Measurements from ENCODE around the gene TMEM37. TPM values are rescaled to one million over a fixed set of nuclear protein-coding genes. Genes with fewer than 3 reads are reported as not detected.

The TMEM37 gene
- polyA plus RNA-seq, 4 donors: 6.4 to 65.3 (median 46.6) TPM

Other genes starting within 250 kb of the TMEM37 start
- gene STEAP3, start 208.0 kb upstream of the TMEM37 start, polyA plus RNA-seq (ENCODE audit: insufficient read length in 4 of 4): 1 to 10 TPM; 1.5 to 1.7 (median 1.6) TPM
- 10 to 100 TPM; 19.3 to 29.1 (median 20.3) TPM for gene C2orf76, start 65.0 kb upstream of the TMEM37 start, polyA plus RNA-seq (ENCODE audit: insufficient read length in 4 of 4)
- 100 to 1,000 TPM; 102 to 271 (median 257) TPM for gene DBI, start 64.9 kb upstream of the TMEM37 start, polyA plus RNA-seq (ENCODE audit: insufficient read length in 4 of 4)
- gene SCTR, start 92.6 kb downstream of the TMEM37 start, polyA plus RNA-seq (ENCODE audit: insufficient read length in 4 of 4): 10 to 100 TPM in 1 of 4 donors, 1 to 10 TPM in 2, under 1 TPM in 1; 0.37 to 17.6 (median 7.7) TPM
- gene CFAP221, start 112.6 kb downstream of the TMEM37 start, polyA plus RNA-seq (ENCODE audit: insufficient read length in 4 of 4): 10 to 100 TPM in 3 of 4 donors, 1 to 10 TPM in 1; 2.9 to 32.3 (median 26.2) TPM
- gene TMEM177, start 247.3 kb downstream of the TMEM37 start, polyA plus RNA-seq (ENCODE audit: insufficient read length in 4 of 4): 10 to 100 TPM in 3 of 4 donors, 1 to 10 TPM in 1; 9.0 to 21.4 (median 19.2) TPM